GM12874 (cell line): ENCODE results near the gene RREB1.

Experiments
- CTCF ChIP-seq: IDR thresholded peaks from 2 replicates; pipeline ENCODE4 v1.5.1; 2011; ENCODE audit warnings: low read depth, mild to moderate bottlenecking, control low read depth, low read length, moderate library complexity; ENCODE audit not compliant: insufficient read depth

Gene RREB1

GRCh38 chr6:7268816-7269555 lies 161.2 kb downstream of the RREB1 start:
- no peak for TF ChIP-seq CTCF

GRCh38 chr6:7269816-7270215 lies 162.1 kb downstream of the RREB1 start:
- TF ChIP-seq CTCF: no peak

GRCh38 chr6:7270320-7271204 lies 162.8 kb downstream of the RREB1 start:
- no peak for TF ChIP-seq CTCF

GRCh38 chr6:7271205-7271534 lies 163.4 kb downstream of the RREB1 start:
- TF ChIP-seq CTCF: no peak

- no peak for TF ChIP-seq CTCF
Measured at GRCh38 chr6:7273709-7274108, 165.9 kb downstream of the RREB1 start.

- TF ChIP-seq CTCF: no peak
Measured at GRCh38 chr6:7276199-7276524, 168.4 kb downstream of the RREB1 start.

- no peak for TF ChIP-seq CTCF
Measured at GRCh38 chr6:7282097-7282906, 174.5 kb downstream of the RREB1 start.
